Ascending aorta (tissue), 2 donors: ENCODE data around the gene KANK3. TPM values are rescaled to one million over a fixed set of nuclear protein-coding genes. Genes with fewer than 3 reads are reported as not detected.
A peak's percentile ranks its signal among the peaks of the same experiment; 100 is the strongest.

Experiments
- DNase-seq, 2 donors: peaks; one replicate each; pipeline ENCODE4 v3.0.0-alpha.2; 2019; ENCODE audit warnings: low spot score in 2 of 2
- H3K27ac ChIP-seq, 2 donors: fragments of 200-600 bp; sonication (generic); one replicate each; pipeline ENCODE4 v1.5.1; 2016 to 2017; ENCODE audit warnings: mild to moderate bottlenecking in 1 of 2
- H3K27me3 ChIP-seq: fragments of 200-600 bp; sonication (generic); one replicate; pipeline ENCODE4 v1.5.1; 2017
- H3K36me3 ChIP-seq, 2 donors: fragments of 200-600 bp; sonication (generic); one replicate each; pipeline ENCODE4 v1.5.1; 2016
- H3K4me1 ChIP-seq, 2 donors: fragments of 200-600 bp; sonication (generic); one replicate each; pipeline ENCODE4 v1.5.1; 2016 to 2017; ENCODE audit warnings: mild to moderate bottlenecking in 1 of 2
- H3K4me3 ChIP-seq, 2 donors: fragments of 200-600 bp; sonication (generic); one replicate each; pipeline ENCODE4 v1.5.1; 2016 to 2017; ENCODE audit warnings: mild to moderate bottlenecking in 1 of 2
- H3K9me3 ChIP-seq, 2 donors: fragments of 200-600 bp; sonication (generic); one replicate each; pipeline ENCODE4 v1.5.1; 2016
- intact Hi-C: fragments of 100-400 bp; cut with DNase I; formaldehyde crosslinking; loops from one replicate; pipeline ENCODE4 v1.15.1; 2023
- total RNA-seq: library from RNA; depleted of rRNA; stranded (reverse); fragments of >200 nt; gene quantifications from one replicate; pipeline ENCODE4 v1.1.0, GENCODE V29; 2016
- TF ChIP-seq, protein P1 (sequence below), 3 experiments: fragments of 200-600 bp in 2 of 3; fragments of 450-650 bp in 1 of 3; sonication (generic) in 2 of 3; IDR thresholded peaks; one replicate each; pipeline ENCODE4 v1.5.1; 2016 to 2019; ENCODE audit warnings: antibody characterized with exemption in 3 of 3, mild to moderate bottlenecking in 1 of 3, moderate library complexity in 1 of 3

Gene KANK3
- total RNA-seq, 1 donor from 2014 or later, result 47.4 TPM

DNA sequence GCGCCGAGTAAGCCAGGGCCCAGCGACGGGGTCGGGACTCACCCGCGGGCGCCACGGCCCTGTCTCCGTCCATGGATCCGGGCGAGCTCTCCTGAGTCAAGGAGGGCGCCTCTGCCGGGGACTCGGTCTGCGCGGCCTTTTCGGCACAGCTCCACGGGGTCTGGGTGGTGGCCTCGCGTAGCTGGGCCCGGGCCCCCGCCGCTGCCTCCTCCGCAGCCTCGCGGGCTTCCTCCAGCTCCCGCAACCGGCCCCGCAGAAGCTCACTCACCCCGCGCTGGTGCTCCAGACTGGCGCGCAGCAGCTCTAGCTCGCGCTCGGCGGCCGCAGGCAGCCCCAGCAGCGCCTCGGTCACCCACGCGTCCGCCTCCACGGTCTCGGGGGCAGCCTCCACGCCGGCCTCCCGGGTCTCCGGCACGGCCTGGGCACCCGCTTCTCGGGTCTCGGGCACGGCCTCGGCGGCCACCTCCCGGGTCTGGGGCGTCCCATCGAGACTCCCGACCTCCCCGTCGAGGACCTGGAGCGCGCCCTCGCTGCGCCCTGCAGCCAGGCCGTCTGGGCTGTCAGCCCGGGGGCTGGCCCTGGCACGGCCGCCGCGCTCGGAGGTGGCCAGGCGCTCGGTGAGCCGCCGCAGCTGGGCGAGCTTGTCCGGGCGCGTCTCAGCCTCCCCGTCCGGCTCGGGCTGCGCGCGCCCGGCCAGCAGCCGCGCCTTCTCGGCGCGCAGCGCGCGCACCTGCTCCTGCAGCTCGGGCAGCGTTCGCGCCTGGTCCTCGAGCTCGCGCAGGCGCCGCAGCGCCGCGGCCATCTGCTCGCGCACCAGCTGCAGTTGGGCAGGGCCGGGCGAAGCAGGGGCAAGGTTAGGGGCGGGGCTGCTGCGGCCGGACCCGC is 8.4 kb downstream of the KANK3 start:
- no peak overlapping the region for H3K27ac ChIP-seq
- TF ChIP-seq, protein P1, sequence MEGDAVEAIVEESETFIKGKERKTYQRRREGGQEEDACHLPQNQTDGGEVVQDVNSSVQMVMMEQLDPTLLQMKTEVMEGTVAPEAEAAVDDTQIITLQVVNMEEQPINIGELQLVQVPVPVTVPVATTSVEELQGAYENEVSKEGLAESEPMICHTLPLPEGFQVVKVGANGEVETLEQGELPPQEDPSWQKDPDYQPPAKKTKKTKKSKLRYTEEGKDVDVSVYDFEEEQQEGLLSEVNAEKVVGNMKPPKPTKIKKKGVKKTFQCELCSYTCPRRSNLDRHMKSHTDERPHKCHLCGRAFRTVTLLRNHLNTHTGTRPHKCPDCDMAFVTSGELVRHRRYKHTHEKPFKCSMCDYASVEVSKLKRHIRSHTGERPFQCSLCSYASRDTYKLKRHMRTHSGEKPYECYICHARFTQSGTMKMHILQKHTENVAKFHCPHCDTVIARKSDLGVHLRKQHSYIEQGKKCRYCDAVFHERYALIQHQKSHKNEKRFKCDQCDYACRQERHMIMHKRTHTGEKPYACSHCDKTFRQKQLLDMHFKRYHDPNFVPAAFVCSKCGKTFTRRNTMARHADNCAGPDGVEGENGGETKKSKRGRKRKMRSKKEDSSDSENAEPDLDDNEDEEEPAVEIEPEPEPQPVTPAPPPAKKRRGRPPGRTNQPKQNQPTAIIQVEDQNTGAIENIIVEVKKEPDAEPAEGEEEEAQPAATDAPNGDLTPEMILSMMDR (IDR thresholded peaks at IDR 0.05), result no peak
- no peaks in the 10 kb centered on the region for H3K9me3 ChIP-seq
- peaks cover 17% of the 10 kb centered on the region for H3K27me3 ChIP-seq
- H3K4me3 ChIP-seq, result peak overlapping the region; percentile 44 to 55
- H3K4me1 ChIP-seq, result peaks cover 0 to 7% of the 10 kb centered on the region in 2 donors
- intact Hi-C loops, result no loop called here
- DNase-seq, result no peak
- H3K36me3 ChIP-seq, result no peaks in the 10 kb centered on the region

DNA sequence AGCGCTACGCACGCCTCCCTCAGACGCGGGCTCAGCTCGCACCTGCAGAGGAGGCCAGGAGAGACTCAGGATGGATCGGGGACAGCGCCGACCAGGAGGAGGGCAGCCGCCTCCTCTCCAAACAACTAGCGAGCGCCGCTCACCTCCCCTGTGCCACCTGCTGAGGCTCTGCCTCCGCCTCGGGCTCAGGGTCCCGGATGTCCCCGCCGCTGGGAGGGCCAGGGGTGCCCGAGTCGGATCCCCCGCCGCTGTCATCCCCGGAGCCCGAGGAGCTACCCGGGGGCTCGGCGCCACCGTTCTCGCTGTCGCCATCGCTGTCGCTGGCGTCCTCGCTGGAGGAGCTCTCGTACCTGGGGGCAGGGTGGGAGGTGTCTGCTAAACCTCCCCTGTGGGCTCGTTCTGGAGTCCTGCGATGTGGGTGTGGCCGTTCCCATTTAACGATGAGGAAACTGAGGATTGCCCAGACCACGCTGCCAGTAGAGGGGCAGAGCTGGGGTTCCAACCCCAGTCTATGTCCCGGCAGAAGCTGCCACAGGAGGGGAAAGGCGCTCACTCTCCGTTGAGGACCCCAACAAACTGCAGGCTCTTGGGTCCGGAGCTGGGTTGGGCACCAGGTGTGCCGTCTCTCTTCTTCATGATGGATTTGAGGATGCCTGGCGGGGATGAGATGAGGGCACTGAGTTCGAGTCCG is 9.2 kb downstream of the KANK3 start:
- no peak overlapping the region for H3K27ac ChIP-seq

DNA sequence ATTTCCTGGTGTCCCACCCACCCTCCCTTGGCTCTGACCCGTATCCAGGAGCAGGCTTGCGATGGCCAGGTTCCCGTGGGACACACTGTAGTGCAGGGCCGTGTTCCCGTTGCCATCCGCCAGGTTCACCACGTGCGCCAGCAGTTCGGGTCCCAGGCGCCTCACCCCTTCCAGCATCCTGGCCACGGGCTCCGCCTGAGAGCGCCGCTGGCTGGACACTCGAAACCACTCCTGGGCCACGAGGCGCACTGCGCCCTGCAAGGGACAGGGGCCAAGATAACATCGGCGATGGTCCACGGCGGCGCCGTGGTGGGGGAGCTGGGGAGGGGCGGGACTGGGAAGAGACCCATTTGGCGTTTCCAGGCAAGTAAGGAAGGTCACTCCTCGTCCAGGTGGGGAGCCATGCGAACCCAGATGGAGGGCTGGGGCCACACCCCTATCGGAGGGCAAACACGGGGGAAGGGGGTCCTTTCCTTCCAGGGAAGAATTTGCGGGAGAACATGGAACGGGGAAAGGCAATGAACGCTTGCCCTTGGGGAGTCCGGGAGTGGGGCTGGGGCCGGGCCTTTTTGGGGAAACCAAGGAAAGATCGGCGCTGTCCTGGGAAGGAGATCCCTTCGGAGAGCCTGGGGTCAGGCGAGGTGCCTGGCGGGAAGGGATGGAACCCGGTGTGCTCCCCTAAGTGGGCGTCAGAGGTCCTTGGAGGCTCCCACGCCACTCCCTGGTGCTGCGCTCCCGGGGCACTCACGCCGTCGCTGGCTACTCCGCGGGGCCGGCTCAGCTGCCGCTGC is 9.9 kb downstream of the KANK3 start:
- no peak overlapping the region for H3K4me3 ChIP-seq

More for the DNA sequence above, 9.2 kb downstream of the KANK3 start:
- H3K27me3 ChIP-seq, result peaks cover 17% of the 10 kb centered on the region
- H3K4me1 ChIP-seq, result peaks cover 0 to 7% of the 10 kb centered on the region in 2 donors
- H3K4me3 ChIP-seq, result no peak overlapping the region
- intact Hi-C loops, result no loop called here
- H3K36me3 ChIP-seq, result no peaks in the 10 kb centered on the region
- H3K9me3 ChIP-seq, result no peaks in the 10 kb centered on the region
- TF ChIP-seq, protein P1 (IDR thresholded peaks at IDR 0.05), result no peak
- DNase-seq, result no peak

DNA sequence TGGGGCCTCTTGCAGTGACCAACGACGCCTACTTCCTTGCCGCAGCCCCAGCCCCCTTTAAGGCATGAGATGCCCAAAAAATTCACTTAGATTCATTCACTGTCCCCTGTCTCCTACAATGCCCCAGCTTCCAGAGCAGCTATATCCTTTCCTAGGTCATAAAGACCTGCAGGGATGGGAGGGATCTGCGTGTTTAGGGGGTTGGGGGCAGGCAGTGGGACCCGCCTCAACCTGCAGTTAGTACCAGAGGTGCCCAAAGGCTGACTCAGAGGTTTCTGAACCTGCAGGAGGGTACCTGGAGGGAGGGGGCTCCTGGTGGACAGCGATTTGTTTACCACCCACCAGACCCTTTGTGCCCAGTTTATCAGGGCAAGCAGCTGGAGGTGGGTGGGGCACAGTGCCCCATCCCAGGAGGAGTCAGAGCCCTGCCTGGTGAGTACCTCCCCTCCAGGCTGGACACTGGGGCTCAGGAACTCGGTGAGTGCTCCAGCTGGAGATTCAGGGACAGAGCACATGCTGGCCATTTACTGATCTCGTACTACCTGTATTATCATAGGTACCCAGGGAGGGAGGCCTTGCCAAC is 11.7 kb downstream of the KANK3 start:
- peaks cover 0 to 7% of the 10 kb centered on the region in 2 donors for H3K4me1 ChIP-seq
- no peak for DNase-seq
- no peaks in the 10 kb centered on the region for H3K36me3 ChIP-seq
- intact Hi-C loops, result no loop called here
- TF ChIP-seq, protein P1 (IDR thresholded peaks at IDR 0.05), result no peak
- H3K27me3 ChIP-seq, result peaks cover 17% of the 10 kb centered on the region
- H3K9me3 ChIP-seq, result no peaks in the 10 kb centered on the region
- no peak overlapping the region for H3K4me3 ChIP-seq
- H3K27ac ChIP-seq, result no peak overlapping the region

More for the DNA sequence above, 9.9 kb downstream of the KANK3 start:
- TF ChIP-seq, protein P1 (IDR thresholded peaks at IDR 0.05), result no peak
- no peak overlapping the region for H3K27ac ChIP-seq
- no peaks in the 10 kb centered on the region for H3K36me3 ChIP-seq
- peaks cover 0 to 7% of the 10 kb centered on the region in 2 donors for H3K4me1 ChIP-seq
- intact Hi-C loops, result no loop called here
- peaks cover 17% of the 10 kb centered on the region for H3K27me3 ChIP-seq
- DNase-seq, result no peak
- H3K9me3 ChIP-seq, result no peaks in the 10 kb centered on the region

DNA sequence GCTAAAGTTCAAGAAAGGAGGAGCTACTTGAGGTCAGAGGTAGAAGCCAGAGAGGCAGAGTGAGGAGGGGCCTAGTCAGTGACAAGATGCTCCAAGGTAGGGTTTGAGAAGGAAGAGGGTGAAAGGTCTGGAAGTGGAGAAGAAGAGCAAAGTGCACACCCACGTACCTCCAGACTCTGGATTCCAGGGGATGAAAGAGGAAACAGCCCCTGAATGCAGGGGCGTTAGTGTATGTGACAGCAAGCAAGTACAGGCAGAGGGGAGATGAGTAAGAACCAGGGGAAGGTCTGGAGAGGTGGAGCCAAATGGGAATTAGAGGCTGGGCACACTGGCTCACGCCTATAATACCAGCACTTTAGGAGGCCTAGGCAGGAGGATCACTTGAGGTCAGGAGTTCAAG is 13.1 kb downstream of the KANK3 start:
- DNase-seq, result no peak
- H3K27me3 ChIP-seq, result peaks cover 13% of the 10 kb centered on the region
- TF ChIP-seq, protein P1 (IDR thresholded peaks at IDR 0.05), result no peak
- no peak overlapping the region for H3K27ac ChIP-seq
- intact Hi-C loops, result loop anchor here (10.0 kb wide), 1 partner anchor 325 kb away; the partner anchor contains the start of gene ELAVL1
- H3K9me3 ChIP-seq, result no peaks in the 10 kb centered on the region
- no peak overlapping the region for H3K4me3 ChIP-seq
- no peaks in the 10 kb centered on the region for H3K36me3 ChIP-seq
- H3K4me1 ChIP-seq, result peaks cover 0 to 7% of the 10 kb centered on the region in 2 donors
